ENCODE measurements around the gene ASPSCR1.

ASPSCR1 gene

GRCh38 chr17:82023447-82024241 lies 46.2 kb downstream of the ASPSCR1 start:
- TF ChIP-seq ZFP3 (CRISPR knock-in tag; IDR thresholded peaks at IDR 0.05) = no peak
- TF ChIP-seq ZC3H10 (CRISPR knock-in tag; IDR thresholded peaks at IDR 0.05) = no peak
- no peak for TF ChIP-seq ZFP30 (CRISPR knock-in tag; IDR thresholded peaks at IDR 0.05)
- no peak for TF ChIP-seq OSR1 (CRISPR knock-in tag; IDR thresholded peaks at IDR 0.05)
- ATAC-seq = peak; percentile 28

GRCh38 chr17:82024859-82025258 lies 47.4 kb downstream of the ASPSCR1 start:
- TF ChIP-seq TOX (CRISPR knock-in tag; IDR thresholded peaks at IDR 0.05; ENCODE audit: borderline replicate concordance) (no peak), SNAI2 (CRISPR knock-in tag; IDR thresholded peaks at IDR 0.05) (no peak), TCF4 (CRISPR knock-in tag; IDR thresholded peaks at IDR 0.05; ENCODE audit: borderline replicate concordance) (no peak), ZFP30 (CRISPR knock-in tag; IDR thresholded peaks at IDR 0.05) (no peak), CSDC2 (CRISPR knock-in tag; IDR thresholded peaks at IDR 0.05) (no peak), ZC3H10 (CRISPR knock-in tag; IDR thresholded peaks at IDR 0.05) (no peak), OSR1 (CRISPR knock-in tag; IDR thresholded peaks at IDR 0.05) (no peak), ISL1 (CRISPR knock-in tag; IDR thresholded peaks at IDR 0.05) (no peak), ESRRG (CRISPR knock-in tag; IDR thresholded peaks at IDR 0.05) (no peak), POU6F1 (CRISPR knock-in tag; IDR thresholded peaks at IDR 0.05; ENCODE audit: borderline replicate concordance, low read depth) (no peak), PATZ1 (CRISPR knock-in tag; IDR thresholded peaks at IDR 0.05; ENCODE audit: borderline replicate concordance) (no peak), BACH2 (CRISPR knock-in tag; IDR thresholded peaks at IDR 0.05; ENCODE audit: borderline replicate concordance) (no peak), ZNF565 (CRISPR knock-in tag; conservative IDR thresholded peaks at IDR 0.05; ENCODE audit: low read depth) (no peak)
- ATAC-seq = no peak

- no peak for ATAC-seq
- TF ChIP-seq BACH2 (CRISPR knock-in tag; IDR thresholded peaks at IDR 0.05; ENCODE audit: borderline replicate concordance) = no peak
- TF ChIP-seq TSHZ2 (CRISPR knock-in tag; IDR thresholded peaks at IDR 0.05) = no peak
- no peak for TF ChIP-seq ARNTL (CRISPR knock-in tag; IDR thresholded peaks at IDR 0.05; ENCODE audit: borderline replicate concordance, low read depth)
- TF ChIP-seq SNAI2 (CRISPR knock-in tag; IDR thresholded peaks at IDR 0.05) = no peak
- TF ChIP-seq PATZ1 (CRISPR knock-in tag; IDR thresholded peaks at IDR 0.05; ENCODE audit: borderline replicate concordance) = no peak
- no peak for TF ChIP-seq POU6F1 (CRISPR knock-in tag; IDR thresholded peaks at IDR 0.05; ENCODE audit: borderline replicate concordance, low read depth)
- TF ChIP-seq PPARA (CRISPR knock-in tag; IDR thresholded peaks at IDR 0.05; ENCODE audit: borderline replicate concordance) = no peak
- TF ChIP-seq CSRNP3 (CRISPR knock-in tag; IDR thresholded peaks at IDR 0.05) = no peak
- TF ChIP-seq CREB5 (CRISPR knock-in tag; IDR thresholded peaks at IDR 0.05; ENCODE audit: low read depth) = no peak
- TF ChIP-seq TOX (CRISPR knock-in tag; IDR thresholded peaks at IDR 0.05; ENCODE audit: borderline replicate concordance) = no peak
- TF ChIP-seq ZNF70 (CRISPR knock-in tag; IDR thresholded peaks at IDR 0.05) = no peak
- no peak for TF ChIP-seq ESRRG (CRISPR knock-in tag; IDR thresholded peaks at IDR 0.05)
- no peak for TF ChIP-seq ZNF565 (CRISPR knock-in tag; conservative IDR thresholded peaks at IDR 0.05; ENCODE audit: low read depth)
- TF ChIP-seq OSR1 (CRISPR knock-in tag; IDR thresholded peaks at IDR 0.05) = no peak
- no peak for TF ChIP-seq ZC3H10 (CRISPR knock-in tag; IDR thresholded peaks at IDR 0.05)
- no peak for TF ChIP-seq RARB (CRISPR knock-in tag; IDR thresholded peaks at IDR 0.05)
Measured at GRCh38 chr17:82025401-82026107, 48.1 kb downstream of the ASPSCR1 start.
